GM12892 (cell line): ENCODE data around the gene ADD1.

Source experiments
- POLR2A ChIP-seq: IDR thresholded peaks from 2 replicates; pipeline ENCODE4 v1.6.1; 2011; ENCODE audit warnings: low read depth, low read length, control low read depth
- POLR2AphosphoS5 ChIP-seq: IDR thresholded peaks from 2 replicates; pipeline ENCODE4 v1.6.1; 2011; ENCODE audit warnings: low read depth, low read length, control low read depth
- TAF1 ChIP-seq: IDR thresholded peaks from 2 replicates; pipeline ENCODE4 v1.6.1; 2011; ENCODE audit warnings: low read depth, mild to moderate bottlenecking, control low read depth, low read length, borderline replicate concordance

DNA sequence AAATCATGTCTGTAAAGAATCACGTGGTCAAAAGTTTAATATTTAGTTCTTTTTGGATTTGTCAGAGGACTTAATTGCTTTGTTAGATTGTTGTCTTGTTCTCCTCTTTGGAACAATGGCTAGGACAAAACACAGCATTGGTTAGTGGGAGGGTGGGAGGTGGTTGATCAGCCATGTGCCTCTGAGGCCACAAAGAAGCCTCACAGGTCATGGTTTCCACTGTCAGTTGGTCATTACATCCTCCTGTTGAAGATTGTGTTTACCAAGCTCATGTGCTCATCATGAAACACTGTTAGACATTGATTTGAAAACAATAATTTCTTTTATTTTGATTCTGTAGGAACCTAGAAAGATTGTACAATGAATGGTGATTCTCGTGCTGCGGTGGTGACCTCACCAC lies 31.9 kb downstream of the ADD1 start:
- TF ChIP-seq POLR2A = no peak
- TF ChIP-seq POLR2AphosphoS5 = no peak
- no peak for TF ChIP-seq TAF1
